ENCODE measurements around the gene HNRNPCL1.
"Not testable (repeated sequence)": the region's sequence is repeated elsewhere in the genome, so short reads cannot be mapped to it uniquely, and the experiment has no call there.

DNA sequence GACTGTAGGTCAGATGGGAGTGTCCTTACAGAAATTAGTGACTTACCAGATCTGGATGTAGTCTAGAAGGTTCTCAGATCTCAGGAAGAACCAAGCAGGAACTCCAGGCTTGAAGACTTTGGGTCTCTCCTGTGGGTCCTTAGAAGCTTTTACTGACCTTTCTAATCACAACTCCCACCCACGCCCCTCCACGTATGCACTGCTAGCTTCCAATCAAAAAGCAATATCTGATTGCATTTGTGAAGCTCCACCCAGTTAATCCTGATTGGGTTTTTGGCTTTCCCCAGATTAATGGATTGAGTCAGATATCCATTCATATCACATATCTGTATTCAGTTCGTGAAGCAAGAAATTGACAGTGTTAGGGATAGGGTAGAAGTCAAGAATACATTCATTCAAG is 37.6 kb upstream of the HNRNPCL1 start, which contains the start of gene PRAMEF4:
- TF ChIP-seq, protein P1, sequence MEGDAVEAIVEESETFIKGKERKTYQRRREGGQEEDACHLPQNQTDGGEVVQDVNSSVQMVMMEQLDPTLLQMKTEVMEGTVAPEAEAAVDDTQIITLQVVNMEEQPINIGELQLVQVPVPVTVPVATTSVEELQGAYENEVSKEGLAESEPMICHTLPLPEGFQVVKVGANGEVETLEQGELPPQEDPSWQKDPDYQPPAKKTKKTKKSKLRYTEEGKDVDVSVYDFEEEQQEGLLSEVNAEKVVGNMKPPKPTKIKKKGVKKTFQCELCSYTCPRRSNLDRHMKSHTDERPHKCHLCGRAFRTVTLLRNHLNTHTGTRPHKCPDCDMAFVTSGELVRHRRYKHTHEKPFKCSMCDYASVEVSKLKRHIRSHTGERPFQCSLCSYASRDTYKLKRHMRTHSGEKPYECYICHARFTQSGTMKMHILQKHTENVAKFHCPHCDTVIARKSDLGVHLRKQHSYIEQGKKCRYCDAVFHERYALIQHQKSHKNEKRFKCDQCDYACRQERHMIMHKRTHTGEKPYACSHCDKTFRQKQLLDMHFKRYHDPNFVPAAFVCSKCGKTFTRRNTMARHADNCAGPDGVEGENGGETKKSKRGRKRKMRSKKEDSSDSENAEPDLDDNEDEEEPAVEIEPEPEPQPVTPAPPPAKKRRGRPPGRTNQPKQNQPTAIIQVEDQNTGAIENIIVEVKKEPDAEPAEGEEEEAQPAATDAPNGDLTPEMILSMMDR (IDR thresholded peaks at IDR 0.05): not testable (repeated sequence)
- not testable (repeated sequence) for TF ChIP-seq POLR2A (IDR thresholded peaks at IDR 0.05)

Data from thyroid gland (tissue), 4 donors.